MM.1S (cell line): ENCODE measurements around the gene GABRG3.

Experiments
- EZH2 ChIP-seq: fragments of 300-600 bp; sonication (generic); optimal IDR thresholded peaks from 2 replicates; pipeline ENCODE3; 2017; ENCODE audit warnings: low read depth, mild to moderate bottlenecking, antibody characterized with exemption, low read length, mixed read lengths
- EZH2phosphoT487 ChIP-seq: fragments of 300-600 bp; sonication (generic); IDR thresholded peaks from 2 replicates; pipeline ENCODE4 v1.6.1; 2018; ENCODE audit warnings: antibody characterized with exemption, low read length
- TF ChIP-seq, protein P1 (sequence below): fragments of 300-600 bp; sonication (generic); IDR thresholded peaks from 2 replicates; pipeline ENCODE4 v1.5.1; 2016; ENCODE audit warnings: antibody characterized with exemption, low read length, mixed read lengths

DNA sequence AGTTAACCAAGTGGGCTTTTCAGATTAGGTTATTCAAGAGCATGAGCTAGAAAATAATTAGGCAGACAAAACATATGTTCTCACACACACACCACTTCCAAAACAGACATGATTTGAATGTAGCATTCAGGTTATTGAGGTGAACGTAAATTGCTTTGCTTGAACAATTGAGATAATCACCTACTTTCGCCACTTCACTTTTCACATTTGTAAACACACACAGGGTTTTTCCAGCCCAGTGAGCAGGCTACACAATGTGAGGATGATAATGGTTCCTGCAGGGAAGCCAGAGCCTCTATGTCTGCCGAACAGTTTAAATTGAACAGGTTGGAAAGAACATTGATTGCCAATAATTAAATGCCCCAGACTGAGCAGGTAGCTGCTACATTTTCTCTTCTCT, 567.3 kb downstream of the GABRG3 start:
- TF ChIP-seq, protein P1, sequence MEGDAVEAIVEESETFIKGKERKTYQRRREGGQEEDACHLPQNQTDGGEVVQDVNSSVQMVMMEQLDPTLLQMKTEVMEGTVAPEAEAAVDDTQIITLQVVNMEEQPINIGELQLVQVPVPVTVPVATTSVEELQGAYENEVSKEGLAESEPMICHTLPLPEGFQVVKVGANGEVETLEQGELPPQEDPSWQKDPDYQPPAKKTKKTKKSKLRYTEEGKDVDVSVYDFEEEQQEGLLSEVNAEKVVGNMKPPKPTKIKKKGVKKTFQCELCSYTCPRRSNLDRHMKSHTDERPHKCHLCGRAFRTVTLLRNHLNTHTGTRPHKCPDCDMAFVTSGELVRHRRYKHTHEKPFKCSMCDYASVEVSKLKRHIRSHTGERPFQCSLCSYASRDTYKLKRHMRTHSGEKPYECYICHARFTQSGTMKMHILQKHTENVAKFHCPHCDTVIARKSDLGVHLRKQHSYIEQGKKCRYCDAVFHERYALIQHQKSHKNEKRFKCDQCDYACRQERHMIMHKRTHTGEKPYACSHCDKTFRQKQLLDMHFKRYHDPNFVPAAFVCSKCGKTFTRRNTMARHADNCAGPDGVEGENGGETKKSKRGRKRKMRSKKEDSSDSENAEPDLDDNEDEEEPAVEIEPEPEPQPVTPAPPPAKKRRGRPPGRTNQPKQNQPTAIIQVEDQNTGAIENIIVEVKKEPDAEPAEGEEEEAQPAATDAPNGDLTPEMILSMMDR = no peak
- TF ChIP-seq EZH2 (no peak), EZH2phosphoT487 (no peak)
